ENCODE results near the gene ESR1.

DNA sequence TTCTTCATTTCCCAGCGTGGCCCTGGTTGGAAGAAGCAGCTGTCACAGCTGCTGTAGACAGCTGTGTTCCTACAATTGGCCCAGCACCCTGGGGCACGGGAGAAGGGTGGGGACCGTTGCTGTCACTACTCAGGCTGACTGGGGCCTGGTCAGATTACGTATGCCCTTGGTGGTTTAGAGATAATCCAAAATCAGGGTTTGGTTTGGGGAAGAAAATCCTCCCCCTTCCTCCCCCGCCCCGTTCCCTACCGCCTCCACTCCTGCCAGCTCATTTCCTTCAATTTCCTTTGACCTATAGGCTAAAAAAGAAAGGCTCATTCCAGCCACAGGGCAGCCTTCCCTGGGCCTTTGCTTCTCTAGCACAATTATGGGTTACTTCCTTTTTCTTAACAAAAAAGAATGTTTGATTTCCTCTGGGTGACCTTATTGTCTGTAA lies 292.7 kb downstream of the ESR1 start:
- TF ChIP-seq, protein P1, sequence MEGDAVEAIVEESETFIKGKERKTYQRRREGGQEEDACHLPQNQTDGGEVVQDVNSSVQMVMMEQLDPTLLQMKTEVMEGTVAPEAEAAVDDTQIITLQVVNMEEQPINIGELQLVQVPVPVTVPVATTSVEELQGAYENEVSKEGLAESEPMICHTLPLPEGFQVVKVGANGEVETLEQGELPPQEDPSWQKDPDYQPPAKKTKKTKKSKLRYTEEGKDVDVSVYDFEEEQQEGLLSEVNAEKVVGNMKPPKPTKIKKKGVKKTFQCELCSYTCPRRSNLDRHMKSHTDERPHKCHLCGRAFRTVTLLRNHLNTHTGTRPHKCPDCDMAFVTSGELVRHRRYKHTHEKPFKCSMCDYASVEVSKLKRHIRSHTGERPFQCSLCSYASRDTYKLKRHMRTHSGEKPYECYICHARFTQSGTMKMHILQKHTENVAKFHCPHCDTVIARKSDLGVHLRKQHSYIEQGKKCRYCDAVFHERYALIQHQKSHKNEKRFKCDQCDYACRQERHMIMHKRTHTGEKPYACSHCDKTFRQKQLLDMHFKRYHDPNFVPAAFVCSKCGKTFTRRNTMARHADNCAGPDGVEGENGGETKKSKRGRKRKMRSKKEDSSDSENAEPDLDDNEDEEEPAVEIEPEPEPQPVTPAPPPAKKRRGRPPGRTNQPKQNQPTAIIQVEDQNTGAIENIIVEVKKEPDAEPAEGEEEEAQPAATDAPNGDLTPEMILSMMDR (IDR thresholded peaks at IDR 0.05): no peak
- no peak for TF ChIP-seq POLR2A (IDR thresholded peaks at IDR 0.05)

Data from breast epithelium (tissue), 3 donors.